ENCODE data around the gene ZDHHC19.
"Not testable (repeated sequence)": the region's sequence is repeated elsewhere in the genome, so short reads cannot be mapped to it uniquely, and the experiment has no call there.

DNA sequence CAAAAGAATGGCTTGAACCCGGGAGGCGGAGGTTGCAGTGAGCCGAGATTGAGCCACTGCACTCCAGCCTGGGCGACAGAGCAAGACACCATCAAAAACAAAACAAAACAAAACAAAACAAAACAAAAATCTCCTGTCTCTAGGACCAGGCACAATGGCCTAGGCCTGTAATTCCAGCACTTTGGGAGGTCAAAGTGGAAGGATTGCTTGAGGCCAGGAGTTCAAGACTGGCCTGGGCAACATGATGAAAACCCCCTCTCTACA is 27.1 kb downstream of the ZDHHC19 start:
- TF ChIP-seq, protein P1, sequence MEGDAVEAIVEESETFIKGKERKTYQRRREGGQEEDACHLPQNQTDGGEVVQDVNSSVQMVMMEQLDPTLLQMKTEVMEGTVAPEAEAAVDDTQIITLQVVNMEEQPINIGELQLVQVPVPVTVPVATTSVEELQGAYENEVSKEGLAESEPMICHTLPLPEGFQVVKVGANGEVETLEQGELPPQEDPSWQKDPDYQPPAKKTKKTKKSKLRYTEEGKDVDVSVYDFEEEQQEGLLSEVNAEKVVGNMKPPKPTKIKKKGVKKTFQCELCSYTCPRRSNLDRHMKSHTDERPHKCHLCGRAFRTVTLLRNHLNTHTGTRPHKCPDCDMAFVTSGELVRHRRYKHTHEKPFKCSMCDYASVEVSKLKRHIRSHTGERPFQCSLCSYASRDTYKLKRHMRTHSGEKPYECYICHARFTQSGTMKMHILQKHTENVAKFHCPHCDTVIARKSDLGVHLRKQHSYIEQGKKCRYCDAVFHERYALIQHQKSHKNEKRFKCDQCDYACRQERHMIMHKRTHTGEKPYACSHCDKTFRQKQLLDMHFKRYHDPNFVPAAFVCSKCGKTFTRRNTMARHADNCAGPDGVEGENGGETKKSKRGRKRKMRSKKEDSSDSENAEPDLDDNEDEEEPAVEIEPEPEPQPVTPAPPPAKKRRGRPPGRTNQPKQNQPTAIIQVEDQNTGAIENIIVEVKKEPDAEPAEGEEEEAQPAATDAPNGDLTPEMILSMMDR (IDR thresholded peaks at IDR 0.05), result not testable (repeated sequence)
- TF ChIP-seq POLR2A (IDR thresholded peaks at IDR 0.05), result not testable (repeated sequence)
